Measurements from ENCODE around the gene ARID5B.

Gene ARID5B

GRCh38 chr10:62069452-62070178 lies 168.1 kb downstream of the ARID5B start:
- Histone ChIP-seq H3K27me3 (ENCODE audit: insufficient read depth, low read depth, severe bottlenecking) (no peaks in the 10 kb centered on the region), H3K4me3 (ENCODE audit: low read depth, low read length) (no peak overlapping the region), H3K9me3 (ENCODE audit: severe bottlenecking) (no peaks in the 10 kb centered on the region), H3K27ac (no peak overlapping the region), H3K36me3 (no peaks in the 10 kb centered on the region)
- DNase-seq = no peak
- TF ChIP-seq CTCF (IDR thresholded peaks at IDR 0.05; ENCODE audit: low read depth, low read length) = no peak

GRCh38 chr10:62071846-62072281 lies 170.4 kb downstream of the ARID5B start:
- DNase-seq = no peak
- H3K9me3 ChIP-seq (ENCODE audit: severe bottlenecking) = no peaks in the 10 kb centered on the region
- no peaks in the 10 kb centered on the region for H3K27me3 ChIP-seq (ENCODE audit: insufficient read depth, low read depth, severe bottlenecking)
- H3K36me3 ChIP-seq = no peaks in the 10 kb centered on the region
- H3K27ac ChIP-seq = no peak overlapping the region
- no peak for TF ChIP-seq CTCF (IDR thresholded peaks at IDR 0.05; ENCODE audit: low read depth, low read length)
- no peak overlapping the region for H3K4me3 ChIP-seq (ENCODE audit: low read depth, low read length)

GRCh38 chr10:62072901-62073300 lies 171.4 kb downstream of the ARID5B start:
- Histone ChIP-seq H3K4me3 (ENCODE audit: low read depth, low read length) (no peak overlapping the region), H3K36me3 (no peaks in the 10 kb centered on the region), H3K9me3 (ENCODE audit: severe bottlenecking) (no peaks in the 10 kb centered on the region), H3K27me3 (ENCODE audit: insufficient read depth, low read depth, severe bottlenecking) (no peaks in the 10 kb centered on the region), H3K27ac (no peak overlapping the region)
- DNase-seq = no peak
- TF ChIP-seq CTCF (IDR thresholded peaks at IDR 0.05; ENCODE audit: low read depth, low read length) = no peak

- H3K9me3 ChIP-seq (ENCODE audit: severe bottlenecking) = no peaks in the 10 kb centered on the region
- no peak overlapping the region for H3K4me3 ChIP-seq (ENCODE audit: low read depth, low read length)
- DNase-seq = no peak
- no peak overlapping the region for H3K27ac ChIP-seq
- no peaks in the 10 kb centered on the region for H3K36me3 ChIP-seq
- no peaks in the 10 kb centered on the region for H3K27me3 ChIP-seq (ENCODE audit: insufficient read depth, low read depth, severe bottlenecking)
- TF ChIP-seq CTCF (IDR thresholded peaks at IDR 0.05; ENCODE audit: low read depth, low read length) = no peak
Observed at GRCh38 chr10:62073429-62073828, 171.9 kb downstream of the ARID5B start.

- Histone ChIP-seq H3K36me3 (no peaks in the 10 kb centered on the region), H3K4me3 (ENCODE audit: low read depth, low read length) (no peak overlapping the region), H3K27me3 (ENCODE audit: insufficient read depth, low read depth, severe bottlenecking) (no peaks in the 10 kb centered on the region), H3K9me3 (ENCODE audit: severe bottlenecking) (no peaks in the 10 kb centered on the region), H3K27ac (no peak overlapping the region)
- TF ChIP-seq CTCF (IDR thresholded peaks at IDR 0.05; ENCODE audit: low read depth, low read length) = no peak
- DNase-seq = no peak
Observed at GRCh38 chr10:62075414-62075813, 173.9 kb downstream of the ARID5B start.

GRCh38 chr10:62075912-62076311 lies 174.4 kb downstream of the ARID5B start:
- DNase-seq = no peak
- Histone ChIP-seq H3K4me3 (ENCODE audit: low read depth, low read length) (no peak overlapping the region), H3K27ac (no peak overlapping the region), H3K27me3 (ENCODE audit: insufficient read depth, low read depth, severe bottlenecking) (no peaks in the 10 kb centered on the region), H3K36me3 (no peaks in the 10 kb centered on the region), H3K9me3 (ENCODE audit: severe bottlenecking) (no peaks in the 10 kb centered on the region)
- no peak for TF ChIP-seq CTCF (IDR thresholded peaks at IDR 0.05; ENCODE audit: low read depth, low read length)

Data from WERI-Rb-1 (cell line).